CD4-positive, alpha-beta T cell (primary cell): ENCODE results near the gene CDT1. TPM values are rescaled to one million over a fixed set of nuclear protein-coding genes. Genes with fewer than 3 reads are reported as not detected.

ENCODE experiments used
- ATAC-seq: fragments of 200-7000 bp; cut with Tn5 transposase; one replicate; pipeline ENCODE4 v1.10.0; 2022; ENCODE audit warnings: mild to moderate bottlenecking; ENCODE audit not compliant: poor library complexity
- CTCF ChIA-PET: fragments of 350-600 bp; sonication (Branson Sonifier 250); formaldehyde crosslinking; loops from one replicate; lab custom pipeline; 2021; ENCODE audit warnings: antibody characterized with exemption, inconsistent platforms; lab: Charles Lee
- POLR2A ChIA-PET: fragments of 350-600 bp; sonication (Branson Sonifier 250); formaldehyde crosslinking; loops from one replicate; lab custom pipeline; 2021; ENCODE audit warnings: antibody characterized with exemption, inconsistent platforms; lab: Charles Lee
- DNase-seq, 14 experiments: peaks; one replicate each; pipeline ENCODE4 v3.0.0-alpha.2; 2013 to 2020; ENCODE audit warnings: mixed read lengths in 2 of 14
- H3K27ac ChIP-seq, 2 donors: one replicate each; pipeline versions ENCODE4 v1.5.1 to v1.7.0; 2013; ENCODE audit warnings: low read length in 2 of 2, low read depth in 1 of 2, mild to moderate bottlenecking in 1 of 2
- H3K27me3 ChIP-seq, 2 experiments: 1 replicate in 1 of 2; 2 replicates in 1 of 2; pipeline versions ENCODE4 v1.6.1 to v1.7.0; 2013; ENCODE audit warnings: low read length in 2 of 2, control low read depth in 1 of 2, mild to moderate bottlenecking in 1 of 2, moderate library complexity in 1 of 2; ENCODE audit not compliant: insufficient read depth in 2 of 2, control insufficient read depth in 1 of 2
- H3K36me3 ChIP-seq: one replicate; pipeline ENCODE4 v1.6.1; 2013; ENCODE audit warnings: low read length, control low read depth; ENCODE audit not compliant: insufficient read depth
- H3K4me1 ChIP-seq: one replicate; pipeline ENCODE4 v1.6.1; 2013; ENCODE audit warnings: low read length, control low read depth; ENCODE audit not compliant: insufficient read depth
- H3K4me3 ChIP-seq: one replicate; pipeline ENCODE4 v1.5.1; 2013; ENCODE audit warnings: mild to moderate bottlenecking, low read length, moderate library complexity
- H3K9me3 ChIP-seq, 2 experiments: 1 replicate in 1 of 2; 2 replicates in 1 of 2; pipeline versions ENCODE4 v1.6.1 to v1.7.0; 2013; ENCODE audit warnings: low read length in 2 of 2, mild to moderate bottlenecking in 2 of 2, control low read depth in 1 of 2, moderate library complexity in 1 of 2; ENCODE audit not compliant: control insufficient read depth in 1 of 2, insufficient read depth in 1 of 2
- H3K27ac Mint-ChIP-seq: one replicate; pipeline ENCODE4 v1.8.0; 2020; ENCODE audit warnings: mixed read lengths
- H3K27me3 Mint-ChIP-seq: one replicate; pipeline ENCODE4 v1.8.0; 2021; ENCODE audit warnings: mixed read lengths
- H3K36me3 Mint-ChIP-seq: one replicate; pipeline ENCODE4 v1.8.0; 2021; ENCODE audit warnings: low read depth, mixed read lengths
- H3K4me1 Mint-ChIP-seq: one replicate; pipeline ENCODE4 v1.8.0; 2021; ENCODE audit warnings: low read depth, mixed read lengths
- H3K4me3 Mint-ChIP-seq: one replicate; pipeline ENCODE4 v1.8.0; 2020; ENCODE audit warnings: mild to moderate bottlenecking, mixed read lengths
- H3K9me3 Mint-ChIP-seq: one replicate; pipeline ENCODE4 v1.8.0; 2020; ENCODE audit warnings: mixed read lengths
- intact Hi-C, 2 experiments: fragments of 100-400 bp; cut with DNase I in 1 of 2; cut with micrococcal nuclease in 1 of 2; formaldehyde crosslinking; loops; one replicate each; pipeline versions ENCODE4 v1.15.1 to v1.9.0; 2023 to 2025; cut with DNase I, micrococcal nuclease
- total RNA-seq, 174 experiments: library from RNA in 2 of 174; stranded (reverse) in 2 of 174; gene quantifications; one replicate each; pipeline ENCODE4 v1.2.3 and lab custom pipeline; 2021 to 2026
- TF ChIP-seq, protein P1 (sequence below): fragments of 200-600 bp; IDR thresholded peaks from one replicate; pipeline ENCODE4 v1.8.0; 2022; ENCODE audit warnings: antibody characterized with exemption, mild to moderate bottlenecking

Gene CDT1
- total RNA-seq, 2 experiments from 2014 or later = 0.47 to 1.0 TPM

DNA sequence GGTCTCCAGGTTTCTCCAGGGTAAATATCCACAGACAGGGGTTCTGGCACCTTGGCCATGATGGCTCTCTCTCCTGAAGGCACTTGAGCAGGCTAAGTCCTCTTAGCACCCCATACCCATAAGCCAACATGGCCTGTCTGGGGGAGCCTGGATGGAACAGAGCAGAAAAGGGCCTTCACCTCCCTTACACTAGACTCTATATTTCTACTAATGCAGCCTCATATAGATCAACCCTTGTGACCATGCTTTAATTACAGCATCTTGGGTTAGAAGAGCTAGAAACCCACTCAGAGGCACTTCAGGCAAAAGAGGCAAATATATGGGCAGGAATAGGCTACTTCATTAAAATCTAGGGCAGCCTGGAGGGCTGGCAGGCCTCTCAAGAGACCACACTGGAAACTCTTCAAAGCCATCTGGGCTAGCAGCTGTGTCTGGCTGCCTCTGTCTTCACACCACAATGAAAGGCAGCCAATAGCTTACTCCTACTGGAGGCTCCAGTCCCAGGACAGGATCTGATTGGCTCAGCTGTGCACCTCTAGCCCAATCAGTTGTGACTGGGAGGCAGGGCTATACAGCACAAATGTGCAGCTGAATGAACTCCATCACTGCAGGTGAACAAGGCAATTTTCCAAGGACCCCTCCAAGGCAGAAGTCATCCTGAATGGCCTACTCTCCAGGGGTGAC, 4.7 kb upstream of the CDT1 start:
- Histone ChIP-seq H3K9me3 (no peaks in the 10 kb centered on the region), H3K4me3 (no peak overlapping the region), H3K27ac (no peak overlapping the region), H3K36me3 (no peaks in the 10 kb centered on the region), H3K4me1 (peaks cover 53% of the 10 kb centered on the region), H3K27me3 (no peaks in the 10 kb centered on the region)
- no peak for ATAC-seq
- H3K4me3 Mint-ChIP-seq = no peak overlapping the region
- intact Hi-C loops = no loop called here
- H3K4me1 Mint-ChIP-seq = peaks cover 38% of the 10 kb centered on the region
- no peaks in the 10 kb centered on the region for H3K9me3 Mint-ChIP-seq
- TF ChIP-seq, protein P1, sequence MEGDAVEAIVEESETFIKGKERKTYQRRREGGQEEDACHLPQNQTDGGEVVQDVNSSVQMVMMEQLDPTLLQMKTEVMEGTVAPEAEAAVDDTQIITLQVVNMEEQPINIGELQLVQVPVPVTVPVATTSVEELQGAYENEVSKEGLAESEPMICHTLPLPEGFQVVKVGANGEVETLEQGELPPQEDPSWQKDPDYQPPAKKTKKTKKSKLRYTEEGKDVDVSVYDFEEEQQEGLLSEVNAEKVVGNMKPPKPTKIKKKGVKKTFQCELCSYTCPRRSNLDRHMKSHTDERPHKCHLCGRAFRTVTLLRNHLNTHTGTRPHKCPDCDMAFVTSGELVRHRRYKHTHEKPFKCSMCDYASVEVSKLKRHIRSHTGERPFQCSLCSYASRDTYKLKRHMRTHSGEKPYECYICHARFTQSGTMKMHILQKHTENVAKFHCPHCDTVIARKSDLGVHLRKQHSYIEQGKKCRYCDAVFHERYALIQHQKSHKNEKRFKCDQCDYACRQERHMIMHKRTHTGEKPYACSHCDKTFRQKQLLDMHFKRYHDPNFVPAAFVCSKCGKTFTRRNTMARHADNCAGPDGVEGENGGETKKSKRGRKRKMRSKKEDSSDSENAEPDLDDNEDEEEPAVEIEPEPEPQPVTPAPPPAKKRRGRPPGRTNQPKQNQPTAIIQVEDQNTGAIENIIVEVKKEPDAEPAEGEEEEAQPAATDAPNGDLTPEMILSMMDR = no peak
- H3K36me3 Mint-ChIP-seq = no peaks in the 10 kb centered on the region
- no peak for DNase-seq
- CTCF ChIA-PET = interaction anchor here (2.0 kb wide), 1 partner anchor 61 kb away, joined by 7 read pairs; no protein-coding TSS in a partner anchor
- no peaks in the 10 kb centered on the region for H3K27me3 Mint-ChIP-seq
- H3K27ac Mint-ChIP-seq = no peak overlapping the region
- POLR2A ChIA-PET = interaction anchor here (1.0 to 1.6 kb wide), 3 partner anchors 14 to 95 kb away, joined by 3 to 4 read pairs (median 4); no protein-coding TSS in a partner anchor

DNA sequence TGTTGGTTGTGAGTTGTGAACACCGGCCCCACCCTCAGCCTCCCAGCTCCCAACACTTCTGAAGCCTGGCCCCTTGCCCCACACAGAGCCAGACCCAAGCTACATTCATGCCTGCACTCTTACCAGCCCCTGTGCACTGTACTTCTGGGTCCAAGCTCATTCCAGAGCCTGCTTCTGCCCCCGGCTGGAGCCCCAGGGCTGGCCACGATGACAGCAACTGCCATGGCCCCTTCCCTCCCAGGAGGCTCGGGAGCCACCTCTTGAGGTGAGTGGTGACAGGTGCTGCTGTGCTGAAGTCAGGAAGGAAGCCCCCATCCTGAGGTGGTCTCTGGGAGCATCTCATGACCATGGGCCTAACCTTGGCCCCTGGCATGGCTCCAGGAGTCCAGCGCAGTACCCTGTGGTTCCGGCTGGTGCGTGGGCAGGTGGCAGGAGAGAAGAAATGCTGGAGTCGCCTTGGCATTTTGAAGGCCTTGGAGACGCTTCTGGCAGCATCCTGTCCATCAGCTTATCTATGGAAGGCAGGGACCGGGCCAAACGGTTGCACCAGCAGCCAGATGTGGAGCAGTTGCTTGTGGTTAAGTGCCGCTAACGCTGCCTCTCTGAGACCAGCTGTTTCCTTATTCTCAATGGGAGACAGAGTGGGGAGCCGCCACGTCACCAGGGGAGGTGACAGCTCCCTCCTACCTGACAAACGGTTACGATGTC, 3.9 kb upstream of the CDT1 start:
- ChIA-PET CTCF (interaction anchor here (2.0 kb wide), 1 partner anchor 62 kb away, joined by 7 read pairs; no protein-coding TSS in a partner anchor), POLR2A (interaction anchor here (0.8 to 1.6 kb wide), 6 partner anchors 13 to 97 kb away, joined by 3 to 4 read pairs (median 4); no protein-coding TSS in a partner anchor)
- peak overlapping the region; percentile 47 for H3K4me3 Mint-ChIP-seq
- H3K36me3 ChIP-seq = no peaks in the 10 kb centered on the region
- H3K27ac Mint-ChIP-seq = peak overlapping the region; percentile 86
- no peak for ATAC-seq
- H3K4me1 ChIP-seq = peaks cover 53% of the 10 kb centered on the region
- H3K27ac ChIP-seq = no peak overlapping the region
- no peaks in the 10 kb centered on the region for H3K9me3 Mint-ChIP-seq
- H3K27me3 ChIP-seq = no peaks in the 10 kb centered on the region
- intact Hi-C loops = no loop called here
- no peaks in the 10 kb centered on the region for H3K36me3 Mint-ChIP-seq
- DNase-seq = peak in 6 of 14 experiments; percentile 32 to 61 (median 46)
- TF ChIP-seq, protein P1 = no peak
- peaks cover 41% of the 10 kb centered on the region for H3K4me1 Mint-ChIP-seq
- no peak overlapping the region for H3K4me3 ChIP-seq
- H3K9me3 ChIP-seq = no peaks in the 10 kb centered on the region
- no peaks in the 10 kb centered on the region for H3K27me3 Mint-ChIP-seq

DNA sequence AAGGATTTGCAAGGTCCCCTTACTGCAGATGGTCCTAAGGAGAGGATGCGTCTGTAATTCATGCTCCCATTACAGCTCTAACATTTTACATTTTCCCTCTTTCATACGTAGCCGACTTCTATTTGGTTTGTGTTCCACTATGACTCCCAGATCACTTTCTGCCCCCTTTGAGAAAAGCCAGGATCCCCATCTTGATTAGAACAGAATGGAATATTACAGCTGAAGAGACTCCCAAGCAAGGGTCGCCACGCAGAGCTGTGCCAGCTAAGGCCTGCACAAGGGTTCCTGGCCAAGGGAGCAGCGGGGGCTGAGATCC, 3.4 kb upstream of the CDT1 start:
- Histone ChIP-seq H3K36me3 (no peaks in the 10 kb centered on the region), H3K9me3 (no peaks in the 10 kb centered on the region), H3K27me3 (no peaks in the 10 kb centered on the region), H3K27ac (no peak overlapping the region), H3K4me1 (peaks cover 53% of the 10 kb centered on the region), H3K4me3 (no peak overlapping the region)
- no peaks in the 10 kb centered on the region for H3K27me3 Mint-ChIP-seq
- intact Hi-C loops = no loop called here
- peak overlapping the region; percentile 47 for H3K4me3 Mint-ChIP-seq
- H3K4me1 Mint-ChIP-seq = peaks cover 35% of the 10 kb centered on the region
- ChIA-PET CTCF (interaction anchor here (2.0 kb wide), 1 partner anchor 63 kb away, joined by 7 read pairs; no protein-coding TSS in a partner anchor), POLR2A (interaction anchor here (0.8 to 1.6 kb wide), 5 partner anchors 12 to 98 kb away, joined by 3 to 4 read pairs (median 4); no protein-coding TSS in a partner anchor)
- TF ChIP-seq, protein P1 = no peak
- H3K27ac Mint-ChIP-seq = peak overlapping the region; percentile 86
- ATAC-seq = no peak
- no peaks in the 10 kb centered on the region for H3K9me3 Mint-ChIP-seq
- no peaks in the 10 kb centered on the region for H3K36me3 Mint-ChIP-seq
- no peak for DNase-seq
